IMR-90 (cell line): ENCODE measurements around the gene MPND. TPM values are rescaled to one million over a fixed set of nuclear protein-coding genes. Genes with fewer than 3 reads are reported as not detected.

Source experiments
- ATAC-seq: fragments of 200-7000 bp; cut with Tn5 transposase; 2 replicates; pipeline ENCODE4 v1.9.1; 2020; ENCODE audit warnings: low read depth, mild to moderate bottlenecking, moderate library complexity
- BruUV-seq: library from RNA; stranded (reverse); fragments of 400-500 nt; replicated peaks from 2 replicates; lab custom pipeline; 2021; lab: Mats Ljungman, UMichigan
- CTCF ChIA-PET: fragments of 300-600 bp; formaldehyde crosslinking; extraction: SDS; loops from one replicate; lab custom pipeline; 2021; ENCODE audit warnings: antibody characterized with exemption; lab: Yijun Ruan, JAX
- POLR2A ChIA-PET: fragments of 300-600 bp; sonication (Branson Sonifier 250); formaldehyde crosslinking; loops from one replicate; lab custom pipeline; 2022; ENCODE audit warnings: antibody characterized with exemption; ENCODE audit not compliant: unreplicated experiment; lab: Charles Lee
- DNase-seq: peaks from one replicate; pipeline ENCODE4 v3.0.0; 2013
- H2AFZ ChIP-seq: replicated peaks from 2 replicates; pipeline ENCODE3; 2013; ENCODE audit warnings: low read length, mild to moderate bottlenecking; ENCODE audit not compliant: poor library complexity
- H2AK5ac ChIP-seq: 2 replicates; pipeline ENCODE4 v1.6.1; 2013; ENCODE audit warnings: low read depth, low read length, inconsistent platforms
- H2AK9ac ChIP-seq: replicated peaks from 2 replicates; pipeline ENCODE3; 2013; ENCODE audit warnings: mild to moderate bottlenecking, low read depth, low read length, moderate library complexity; ENCODE audit not compliant: poor library complexity
- H2BK120ac ChIP-seq: 2 replicates; pipeline ENCODE4 v1.6.1; 2013; ENCODE audit warnings: low read depth, low read length, inconsistent platforms
- H2BK15ac ChIP-seq: 3 replicates; pipeline ENCODE4 v1.6.1; 2013; ENCODE audit warnings: low read depth, low read length, inconsistent platforms
- H2BK20ac ChIP-seq: 2 replicates; pipeline ENCODE4 v1.6.1; 2013; ENCODE audit warnings: low read depth, mild to moderate bottlenecking, inconsistent platforms, low read length, moderate library complexity
- H2BK5ac ChIP-seq: 2 replicates; pipeline ENCODE4 v1.6.1; 2013; ENCODE audit warnings: mild to moderate bottlenecking, low read depth, low read length, inconsistent platforms; ENCODE audit not compliant: poor library complexity, severe bottlenecking
- H3K14ac ChIP-seq: replicated peaks from 2 replicates; pipeline ENCODE4 v1.6.1; 2013; ENCODE audit warnings: low read depth, low read length, inconsistent platforms
- H3K18ac ChIP-seq: 2 replicates; pipeline ENCODE4 v1.6.1; 2013; ENCODE audit warnings: low read depth, low read length, control low read depth
- H3K23ac ChIP-seq: 2 replicates; pipeline ENCODE4 v1.6.1; 2013; ENCODE audit warnings: low read depth, low read length, inconsistent platforms
- H3K27ac ChIP-seq: 2 replicates; pipeline ENCODE4 v1.5.1; 2013; ENCODE audit warnings: mild to moderate bottlenecking, control low read depth, low read length; ENCODE audit not compliant: insufficient read depth
- H3K27me3 ChIP-seq: 2 replicates; pipeline ENCODE4 v1.6.1; 2013; ENCODE audit warnings: low read length; ENCODE audit not compliant: control insufficient read depth, insufficient read depth
- H3K36me3 ChIP-seq: 2 replicates; pipeline ENCODE4 v1.6.1; 2013; ENCODE audit warnings: low read length, mixed read lengths; ENCODE audit not compliant: control insufficient read depth, insufficient read depth
- H3K4ac ChIP-seq: 2 replicates; pipeline ENCODE4 v1.6.1; 2013; ENCODE audit warnings: low read depth, low read length, inconsistent platforms
- H3K4me1 ChIP-seq: 2 replicates; pipeline ENCODE4 v1.6.1; 2013; ENCODE audit warnings: low read length, mixed read lengths; ENCODE audit not compliant: control insufficient read depth, insufficient read depth
- H3K4me2 ChIP-seq: 2 replicates; pipeline ENCODE4 v1.6.1; 2013; ENCODE audit warnings: low read depth, mild to moderate bottlenecking, control low read depth, low read length, moderate library complexity
- H3K4me3 ChIP-seq: 2 replicates; pipeline ENCODE4 v1.5.1; 2013; ENCODE audit warnings: low read depth, mild to moderate bottlenecking, control low read depth, low read length, moderate library complexity; ENCODE audit not compliant: insufficient read depth
- H3K56ac ChIP-seq: 2 replicates; pipeline ENCODE4 v1.6.1; 2013; ENCODE audit warnings: low read length, inconsistent platforms; ENCODE audit not compliant: insufficient read depth; ENCODE audit errors: extremely low read depth
- H3K79me1 ChIP-seq, 2 experiments: 2 replicates each; pipeline ENCODE4 v1.6.1; 2013; ENCODE audit warnings: low read length in 2 of 2, inconsistent platforms in 1 of 2, low read depth in 1 of 2
- H3K9ac ChIP-seq: 2 replicates; pipeline ENCODE4 v1.6.1; 2013; ENCODE audit warnings: low read depth, low read length, control low read depth
- H3K9me1 ChIP-seq: 2 replicates; pipeline ENCODE4 v1.6.1; 2013; ENCODE audit warnings: low read length, inconsistent platforms; ENCODE audit not compliant: insufficient read depth
- H3K9me3 ChIP-seq: 2 replicates; pipeline ENCODE4 v1.6.1; 2013; ENCODE audit warnings: low read length; ENCODE audit not compliant: control insufficient read depth, insufficient read depth
- H4K20me1 ChIP-seq: 2 replicates; pipeline ENCODE4 v1.6.1; 2013; ENCODE audit warnings: low read length, inconsistent platforms; ENCODE audit not compliant: insufficient read depth
- H4K5ac ChIP-seq: 2 replicates; pipeline ENCODE4 v1.6.1; 2013; ENCODE audit warnings: mild to moderate bottlenecking, low read depth, low read length, control low read depth
- H4K8ac ChIP-seq, 2 experiments: 2 replicates each; pipeline ENCODE4 v1.6.1; 2013; ENCODE audit warnings: low read depth in 2 of 2, low read length in 2 of 2, control low read depth in 1 of 2, inconsistent platforms in 1 of 2
- H4K91ac ChIP-seq: 2 replicates; pipeline ENCODE4 v1.6.1; 2013; ENCODE audit warnings: low read depth, low read length, inconsistent platforms; ENCODE audit not compliant: insufficient read depth
- BHLHE40 ChIP-seq: fragments of 150-350 bp; IDR thresholded peaks from 2 replicates; pipeline ENCODE4 v1.6.1; 2016; ENCODE audit warnings: mild to moderate bottlenecking, low read depth, low read length
- CEBPB ChIP-seq: IDR thresholded peaks from 2 replicates; pipeline ENCODE4 v1.6.1; 2012; ENCODE audit warnings: low read depth, low read length, improper control_type of control experiment
- CHD1 ChIP-seq: IDR thresholded peaks from 2 replicates; pipeline ENCODE4 v1.6.1; 2012; ENCODE audit warnings: low read depth, low read length, improper control_type of control experiment
- CTCF ChIP-seq: conservative IDR thresholded peaks from 2 replicates; pipeline ENCODE4 v1.5.1; 2012; ENCODE audit warnings: mild to moderate bottlenecking, low read depth, low read length, improper control_type of control experiment
- ELK1 ChIP-seq: fragments of 150-350 bp; IDR thresholded peaks from 2 replicates; pipeline ENCODE4 v1.6.1; 2016; ENCODE audit warnings: low read depth, mild to moderate bottlenecking, low read length, moderate library complexity, borderline replicate concordance
- FOS ChIP-seq: fragments of 150-350 bp; IDR thresholded peaks from 2 replicates; pipeline ENCODE4 v1.6.1; 2016; ENCODE audit warnings: low read depth, low read length
- MAFK ChIP-seq: IDR thresholded peaks from 2 replicates; pipeline ENCODE4 v1.6.1; 2012; ENCODE audit warnings: low read depth, low read length, improper control_type of control experiment
- MAZ ChIP-seq: IDR thresholded peaks from 2 replicates; pipeline ENCODE4 v1.6.1; 2012; ENCODE audit warnings: low read depth, mild to moderate bottlenecking, low read length, improper control_type of control experiment, moderate library complexity, borderline replicate concordance
- MXI1 ChIP-seq: IDR thresholded peaks from 2 replicates; pipeline ENCODE4 v1.6.1; 2012; ENCODE audit warnings: low read depth, mild to moderate bottlenecking, low read length, moderate library complexity, borderline replicate concordance
- NFE2L2 ChIP-seq: fragments of 150-350 bp; IDR thresholded peaks from 2 replicates; pipeline ENCODE4 v1.6.1; 2016; ENCODE audit warnings: low read depth, mild to moderate bottlenecking, low read length
- POLR2A ChIP-seq: IDR thresholded peaks from 2 replicates; pipeline ENCODE4 v1.6.1; 2012; ENCODE audit warnings: mild to moderate bottlenecking, low read depth, low read length
- RCOR1 ChIP-seq: IDR thresholded peaks from 2 replicates; pipeline ENCODE4 v1.6.1; 2012; ENCODE audit warnings: mild to moderate bottlenecking, low read length, improper control_type of control experiment; ENCODE audit not compliant: insufficient replicate concordance
- RFX5 ChIP-seq: IDR thresholded peaks from 2 replicates; pipeline ENCODE4 v1.8.0; 2012; ENCODE audit warnings: low read depth, mild to moderate bottlenecking, low read length, moderate library complexity
- SMC3 ChIP-seq: fragments of 150-350 bp; IDR thresholded peaks from 2 replicates; pipeline ENCODE4 v1.6.1; 2016; ENCODE audit warnings: low read depth, mild to moderate bottlenecking, antibody characterized with exemption, low read length, moderate library complexity
- USF2 ChIP-seq: fragments of 150-350 bp; IDR thresholded peaks from 2 replicates; pipeline ENCODE4 v1.6.1; 2017; ENCODE audit warnings: mild to moderate bottlenecking, antibody characterized with exemption, low read length, low read depth
- WGBS, 2 experiments: methylation state at CpG; one replicate each; pipeline versions ENCODE4 v1.1.5 to v1.1.7; 2013; ENCODE audit warnings: missing lambda C conversion rate in 2 of 2; ENCODE audit not compliant: insufficient read length in 1 of 2; ENCODE audit errors: extremely low coverage in 2 of 2; 5-methylcytosine and 5-hydroxymethylcytosine counted together
- dilution Hi-C: fragments of 300-500 bp; cut with HindIII; formaldehyde crosslinking; loops from one replicate; pipeline ENCODE4 v1.14.3; 2018; ENCODE audit warnings: low sequenced_read_pairs; ENCODE audit not compliant: unreplicated experiment
- in situ Hi-C: fragments of 300-500 bp; cut with MboI; formaldehyde crosslinking; loops from 3 replicates; pipeline ENCODE4 v1.14.3; 2019; ENCODE audit warnings: low sequenced_read_pairs, inconsistent platforms, mixed read lengths
- intact Hi-C: fragments of 100-400 bp; cut with micrococcal nuclease; formaldehyde crosslinking; loops from 2 replicates; pipeline ENCODE4 v1.10.0; 2022
- polyA plus RNA-seq, 3 experiments: library from polyadenylated mRNA; depleted of rRNA; stranded (reverse); fragments of >200 nt; gene quantifications; 2 replicates each; pipeline ENCODE4 v1.2.3, GENCODE V29; 2012; ENCODE audit warnings: low replicate concordance in 1 of 3
- total RNA-seq: library from RNA; depleted of rRNA; stranded (reverse); fragments of >200 nt; gene quantifications from 2 replicates; pipeline ENCODE4 v1.2.3, GENCODE V29; 2012

The MPND gene
- total and polyA plus RNA-seq, 2 of the 4 experiments (the other 2 are of a cell fraction) = 2.3 to 8.1 TPM

- intact Hi-C loops = no loop called here
- POLR2A ChIA-PET = no interaction called here
- Histone ChIP-seq H2AFZ (no peak overlapping the region), H3K23ac (no peak overlapping the region), H3K36me3 (peaks cover 11% of the 10 kb centered on the region; the same call in 1 of the 2 replicates), H3K27ac (no peak overlapping the region), H2BK15ac (no peak overlapping the region), H3K56ac (no peak overlapping the region), H3K79me1 (peaks cover 0 to 3% of the 10 kb centered on the region in 2 experiments; a peak in 1 of 4 replicates), H3K14ac (no peak overlapping the region), H3K9ac (no peak overlapping the region), H2BK120ac (no peak overlapping the region), H4K8ac (no peak overlapping the region), H2BK20ac (no peak overlapping the region), H3K4me2 (no peak overlapping the region), H4K20me1 (no peaks in the 10 kb centered on the region), H2AK5ac (no peak overlapping the region), H3K4ac (no peak overlapping the region), H3K4me3 (no peak overlapping the region), H3K18ac (no peak overlapping the region), H2AK9ac (peak overlapping the region; percentile 42), H3K9me1 (no peaks in the 10 kb centered on the region), H4K91ac (no peak overlapping the region), H3K27me3 (no peaks in the 10 kb centered on the region), H3K4me1 (no peaks in the 10 kb centered on the region), H4K5ac (no peak overlapping the region), H3K9me3 (no peaks in the 10 kb centered on the region), H2BK5ac (no peak overlapping the region)
- no peak for DNase-seq
- no TSS peak for BruUV-seq
- dilution Hi-C loops = no loop called here
- whole genome bisulfite sequencing, 2 experiments = 93% methylated on average over 8 of the region's 22 CpGs; no CpG with 5 or more reads in 1 of the 2 experiments
- CTCF ChIA-PET = no interaction called here
- ATAC-seq = no peak
- in situ Hi-C loops = no loop called here
- TF ChIP-seq BHLHE40 = no peak
- TF ChIP-seq USF2 = no peak
- no peak for TF ChIP-seq RFX5
- no peak for TF ChIP-seq MAZ
- TF ChIP-seq FOS = no peak
- TF ChIP-seq CHD1 = no peak
- TF ChIP-seq CTCF = no peak
- no peak for TF ChIP-seq MAFK
- no peak for TF ChIP-seq SMC3
- no peak for TF ChIP-seq NFE2L2
- no peak for TF ChIP-seq ELK1
- TF ChIP-seq MXI1 = no peak
- no peak for TF ChIP-seq POLR2A
- no peak for TF ChIP-seq RCOR1
- no peak for TF ChIP-seq CEBPB
Observed at GRCh38 chr19:4310247-4311121, 32.9 kb upstream of the MPND start.
